ENCODE results near the gene RAD51.
A peak's percentile ranks its signal among the peaks of the same experiment; 100 is the strongest.

RAD51 gene

GRCh38 chr15:40743485-40743901 is 48.5 kb downstream of the RAD51 start:
- no peak overlapping the region for H3K4me3 ChIP-seq (ENCODE audit: low read length)
- TF ChIP-seq ZNF274 (IDR thresholded peaks at IDR 0.05; ENCODE audit: low read depth, low read length): no peak

GRCh38 chr15:40743921-40744814 is 49.2 kb downstream of the RAD51 start:
- H3K4me3 ChIP-seq (ENCODE audit: low read length): no peak overlapping the region
- no peak for TF ChIP-seq ZNF274 (IDR thresholded peaks at IDR 0.05; ENCODE audit: low read depth, low read length)

DNA sequence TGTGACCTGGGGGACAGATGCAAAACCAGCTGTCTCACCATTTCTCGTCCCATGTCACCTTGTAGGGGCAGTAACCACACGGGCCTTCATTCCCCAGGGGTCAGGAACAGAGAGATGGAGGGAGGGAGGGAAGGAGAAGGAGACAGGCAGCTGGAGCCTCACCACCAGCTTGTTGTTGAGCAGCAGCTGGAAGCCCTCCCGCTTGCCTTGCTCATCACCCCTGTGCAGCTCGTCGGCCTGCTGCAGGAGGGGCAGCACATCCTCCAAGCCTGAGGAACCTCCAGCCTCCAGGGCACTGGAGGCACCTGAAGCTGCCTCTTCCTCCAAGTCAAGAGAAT is 49.8 kb downstream of the RAD51 start:
- no peak overlapping the region for H3K4me3 ChIP-seq (ENCODE audit: low read length)
- TF ChIP-seq ZNF274 (IDR thresholded peaks at IDR 0.05; ENCODE audit: low read depth, low read length): no peak

GRCh38 chr15:40746916-40747418 is 52.0 kb downstream of the RAD51 start:
- H3K4me3 ChIP-seq (ENCODE audit: low read length): no peak overlapping the region
- TF ChIP-seq ZNF274 (IDR thresholded peaks at IDR 0.05; ENCODE audit: low read depth, low read length): no peak

- no peak for TF ChIP-seq ZNF274 (IDR thresholded peaks at IDR 0.05; ENCODE audit: low read depth, low read length)
- H3K4me3 ChIP-seq (ENCODE audit: low read length): no peak overlapping the region
Measured at GRCh38 chr15:40747685-40748631, 53.0 kb downstream of the RAD51 start.

DNA sequence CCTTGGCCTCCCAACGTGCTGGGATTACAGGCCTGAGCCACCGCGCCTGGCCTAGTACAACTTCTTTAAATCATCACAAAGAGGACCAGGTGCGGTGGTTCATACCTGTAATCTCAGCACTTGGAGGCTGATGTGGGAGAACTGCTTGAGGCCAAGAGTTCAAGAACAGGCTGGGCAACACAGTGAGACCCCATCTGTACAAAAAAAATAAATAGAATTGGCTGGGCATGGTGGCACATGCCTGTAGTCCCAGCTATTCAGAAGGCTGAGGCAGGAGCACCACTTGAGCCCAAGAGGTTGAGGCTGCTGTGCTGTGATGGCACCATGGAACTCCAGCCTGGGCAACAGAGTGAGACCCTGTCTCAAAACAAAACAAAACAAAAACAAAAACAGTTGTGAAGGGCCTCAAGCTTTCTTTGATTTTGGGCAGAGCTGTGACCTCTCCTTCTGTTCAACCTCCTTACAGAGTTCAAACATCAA is 54.2 kb downstream of the RAD51 start:
- TF ChIP-seq ZNF274 (IDR thresholded peaks at IDR 0.05; ENCODE audit: low read depth, low read length): no peak

DNA sequence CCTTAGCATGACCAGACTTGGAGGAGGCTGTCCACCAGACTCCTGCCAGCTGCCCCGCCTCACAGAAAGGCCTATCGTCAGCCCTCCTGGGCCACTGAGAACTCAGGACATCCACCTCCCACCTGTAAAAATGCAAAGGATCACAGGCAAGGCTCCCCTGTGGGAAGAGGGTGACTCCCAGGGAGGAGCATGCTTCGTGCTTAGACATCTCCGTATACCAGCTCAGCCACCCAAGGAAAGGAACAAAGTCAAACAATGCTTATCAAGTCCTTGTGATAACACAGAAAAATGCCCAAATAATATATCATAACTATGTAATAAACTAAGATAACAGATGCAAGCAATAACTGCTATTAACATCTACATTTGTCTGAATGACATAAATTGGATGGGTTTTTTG is 55.9 kb downstream of the RAD51 start:
- no peak overlapping the region for H3K4me3 ChIP-seq (ENCODE audit: low read length)
- no peak for TF ChIP-seq ZNF274 (IDR thresholded peaks at IDR 0.05; ENCODE audit: low read depth, low read length)

More for the DNA sequence above, 54.2 kb downstream of the RAD51 start:
- H3K4me3 ChIP-seq (ENCODE audit: low read length): no peak overlapping the region

- no peak for TF ChIP-seq ZNF274 (IDR thresholded peaks at IDR 0.05; ENCODE audit: low read depth, low read length)
- no peak overlapping the region for H3K4me3 ChIP-seq (ENCODE audit: low read length)
Measured at GRCh38 chr15:40751745-40752144, 56.8 kb downstream of the RAD51 start.

DNA sequence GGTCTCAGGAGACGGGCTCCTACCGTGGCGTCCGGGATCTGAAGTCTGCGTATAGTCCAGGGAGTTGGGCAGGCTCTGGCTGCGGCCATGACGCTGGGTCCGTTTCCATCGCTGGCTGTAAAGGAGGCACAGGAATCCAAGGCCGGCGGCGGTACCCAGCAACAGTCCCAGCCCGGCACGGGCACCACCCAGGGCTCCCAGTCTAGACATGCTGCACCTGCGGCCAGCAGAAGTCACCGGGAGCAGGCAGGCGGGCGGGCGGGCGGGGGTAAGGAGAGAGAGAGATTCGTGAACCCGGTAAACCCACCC is 59.6 kb downstream of the RAD51 start:
- TF ChIP-seq ZNF274 (IDR thresholded peaks at IDR 0.05; ENCODE audit: low read depth, low read length): no peak

GRCh38 chr15:40754883-40755811 is 60.2 kb downstream of the RAD51 start, which contains the start of gene RMDN3:
RMDN3 (minus strand) TSS chr15:40755254; CDS start chr15:40754783, 471 bp downstream.
- H3K4me3 ChIP-seq (ENCODE audit: low read length): peak within 1 kb of the TSS; percentile 81

More for the DNA sequence above, 59.6 kb downstream of the RAD51 start:
- peak overlapping the region; percentile 81 for H3K4me3 ChIP-seq (ENCODE audit: low read length)

DNA sequence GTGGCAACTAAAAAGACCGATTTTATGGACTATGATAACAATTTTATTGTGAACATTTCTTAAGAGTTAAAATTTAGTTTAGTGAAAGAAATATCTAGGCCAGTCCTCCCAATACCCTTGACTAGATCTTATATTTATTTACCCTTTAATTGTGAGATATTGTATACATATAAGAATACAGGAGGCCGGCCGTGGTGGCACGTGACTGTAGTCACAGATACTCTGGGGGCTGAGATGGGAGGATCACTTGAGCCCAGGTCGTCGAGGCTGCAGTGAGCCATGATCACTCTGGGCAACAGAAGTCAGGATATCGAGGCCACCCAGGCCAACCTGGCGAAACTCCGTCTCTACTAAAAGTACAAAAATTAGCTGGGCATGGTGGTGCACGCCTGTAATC is 60.8 kb downstream of the RAD51 start:
- no peak for TF ChIP-seq ZNF274 (IDR thresholded peaks at IDR 0.05; ENCODE audit: low read depth, low read length)
- H3K4me3 ChIP-seq (ENCODE audit: low read length): peak overlapping the region; percentile 61; the same call in 1 of the 2 replicates

More at GRCh38 chr15:40754883-40755811, 60.2 kb downstream of the RAD51 start, which contains the start of gene RMDN3:
- TF ChIP-seq ZNF274 (IDR thresholded peaks at IDR 0.05; ENCODE audit: low read depth, low read length): no peak

- H3K4me3 ChIP-seq (ENCODE audit: low read length): no peak overlapping the region
- TF ChIP-seq ZNF274 (IDR thresholded peaks at IDR 0.05; ENCODE audit: low read depth, low read length): no peak
Measured at GRCh38 chr15:40756938-40757337, 62.0 kb downstream of the RAD51 start.

GRCh38 chr15:40759961-40760360 is 65.0 kb downstream of the RAD51 start:
- H3K4me3 ChIP-seq (ENCODE audit: low read length): no peak overlapping the region
- TF ChIP-seq ZNF274 (IDR thresholded peaks at IDR 0.05; ENCODE audit: low read depth, low read length): no peak

All from GM08714 (cell line).